ENCODE measurements around the gene BPNT1. TPM values are rescaled to one million over a fixed set of nuclear protein-coding genes. Genes with fewer than 3 reads are reported as not detected.
A peak's percentile ranks its signal among the peaks of the same experiment; 100 is the strongest.

Gene BPNT1
- total and polyA plus RNA-seq, 2 of the 13 experiments (the other 11 are each of a cell fraction or from before 2014, with no cell fraction given), result 35.2 to 43.9 TPM

- TF ChIP-seq RFX5 (IDR thresholded peaks at IDR 0.05; ENCODE audit: low read depth, low read length) (peak; percentile 81), DNMT3B (CRISPR knock-in tag; conservative IDR thresholded peaks at IDR 0.05) (no peak), EZH2 (conservative IDR thresholded peaks at IDR 0.05; ENCODE audit: low read depth, low read length) (no peak), IRX3 (CRISPR knock-in tag; IDR thresholded peaks at IDR 0.05; ENCODE audit: borderline replicate concordance, low read depth) (no peak), SMAD3 (CRISPR knock-in tag; IDR thresholded peaks at IDR 0.05) (peak; percentile 70; the same call in 1 of the 2 replicates), ZFY (CRISPR knock-in tag; IDR thresholded peaks at IDR 0.05) (peak; percentile 38), ATRX (CRISPR knock-in tag; IDR thresholded peaks at IDR 0.05; ENCODE audit: borderline replicate concordance) (no peak), ZNF709 (CRISPR knock-in tag; IDR thresholded peaks at IDR 0.05) (0 out of 2 replicates have a peak, but pooled peaks have one; percentile 49), SP2 (CRISPR knock-in tag; IDR thresholded peaks at IDR 0.05) (no peak), SKI (IDR thresholded peaks at IDR 0.05; ENCODE audit: partially characterized antibody) (no peak), ARID5B (CRISPR knock-in tag; IDR thresholded peaks at IDR 0.05) (peak; percentile 53; the same call in 1 of the 2 replicates), BCL3 (CRISPR knock-in tag; IDR thresholded peaks at IDR 0.05) (no peak), RARG (CRISPR knock-in tag; IDR thresholded peaks at IDR 0.05; ENCODE audit: low read depth) (no peak), AKAP8 (CRISPR knock-in tag; IDR thresholded peaks at IDR 0.05) (no peak), ZBTB49 (CRISPR knock-in tag; IDR thresholded peaks at IDR 0.05; ENCODE audit: borderline replicate concordance) (no peak), MYPOP (CRISPR knock-in tag; IDR thresholded peaks at IDR 0.05) (peak; percentile 65; the same call in 1 of the 2 replicates), MEIS2 (CRISPR knock-in tag; IDR thresholded peaks at IDR 0.05) (peak; percentile 62; the same call in 1 of the 2 replicates)
These were observed at the start of gene BPNT1 (continued) for GRCh38 chr1:220089650-220090556.

All from HepG2 (cell line).